Choroid plexus epithelial cell (primary cell): ENCODE data around the gene HHATL.
A peak's percentile ranks its signal among the peaks of the same experiment; 100 is the strongest.

Experiments used
- DNase-seq: peaks from one replicate; pipeline ENCODE4 v3.0.0-alpha.2; 2010; ENCODE audit warnings: low read depth
- H3K4me3 ChIP-seq: 2 replicates; pipeline ENCODE4 v1.5.1; 2011; ENCODE audit warnings: low read depth, mild to moderate bottlenecking, control low read depth, low read length, moderate library complexity
- CTCF ChIP-seq: conservative IDR thresholded peaks from 2 replicates; pipeline ENCODE4 v1.5.1; 2011; ENCODE audit warnings: low read depth, mild to moderate bottlenecking, control low read depth, inconsistent platforms, low read length, moderate library complexity

HHATL gene

GRCh38 chr3:42701371-42702065 lies 1.1 kb downstream of the HHATL start:
- H3K4me3 ChIP-seq, result no peak overlapping the region
- peak; percentile 10 for TF ChIP-seq CTCF
- peak; percentile 23 for DNase-seq

GRCh38 chr3:42700366-42701288 lies 2.0 kb downstream of the HHATL start:
- TF ChIP-seq CTCF, result no peak
- H3K4me3 ChIP-seq, result no peak overlapping the region
- no peak for DNase-seq

DNA sequence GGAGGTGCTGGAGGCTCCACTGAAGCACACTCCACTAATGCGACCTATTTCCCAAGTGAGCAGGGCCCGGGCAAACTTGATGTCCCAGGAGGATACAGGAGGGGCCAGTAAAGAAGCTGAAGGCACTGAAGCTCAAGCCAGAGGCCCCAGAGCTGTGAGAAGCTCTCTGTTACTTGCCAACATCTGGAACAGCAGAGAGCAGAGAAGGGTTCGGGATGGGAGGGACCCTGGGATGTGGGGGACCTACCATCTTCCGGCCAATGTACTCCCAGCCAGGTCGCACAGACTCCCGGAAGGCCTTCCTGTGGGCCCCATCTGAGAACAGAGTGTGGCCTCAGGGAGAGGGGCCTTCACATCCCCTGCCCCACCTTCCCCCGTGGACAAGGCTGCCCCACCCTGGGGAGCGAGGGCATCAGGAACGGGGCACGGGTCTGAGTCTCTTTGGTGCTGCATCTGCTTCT lies 3.1 kb downstream of the HHATL start:
- TF ChIP-seq CTCF, result no peak
- DNase-seq, result no peak
- H3K4me3 ChIP-seq, result no peak overlapping the region

DNA sequence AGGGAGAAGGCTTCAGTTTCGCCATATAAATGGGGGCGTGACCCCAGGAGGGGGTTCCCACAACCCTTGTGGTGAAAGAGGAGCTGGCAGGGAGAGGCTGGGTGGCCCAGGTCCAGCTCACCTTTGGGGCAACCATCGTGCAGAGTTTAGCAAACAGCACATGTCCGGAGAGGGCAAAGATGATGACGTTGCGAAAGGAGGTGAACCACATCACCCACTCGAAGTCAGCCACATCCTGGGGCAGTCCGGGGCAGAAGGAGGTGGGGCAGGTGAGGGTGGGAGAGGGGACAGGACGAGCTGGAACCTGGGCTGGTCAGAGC lies 3.7 kb downstream of the HHATL start:
- no peak for DNase-seq
- TF ChIP-seq CTCF, result no peak
- no peak overlapping the region for H3K4me3 ChIP-seq

DNA sequence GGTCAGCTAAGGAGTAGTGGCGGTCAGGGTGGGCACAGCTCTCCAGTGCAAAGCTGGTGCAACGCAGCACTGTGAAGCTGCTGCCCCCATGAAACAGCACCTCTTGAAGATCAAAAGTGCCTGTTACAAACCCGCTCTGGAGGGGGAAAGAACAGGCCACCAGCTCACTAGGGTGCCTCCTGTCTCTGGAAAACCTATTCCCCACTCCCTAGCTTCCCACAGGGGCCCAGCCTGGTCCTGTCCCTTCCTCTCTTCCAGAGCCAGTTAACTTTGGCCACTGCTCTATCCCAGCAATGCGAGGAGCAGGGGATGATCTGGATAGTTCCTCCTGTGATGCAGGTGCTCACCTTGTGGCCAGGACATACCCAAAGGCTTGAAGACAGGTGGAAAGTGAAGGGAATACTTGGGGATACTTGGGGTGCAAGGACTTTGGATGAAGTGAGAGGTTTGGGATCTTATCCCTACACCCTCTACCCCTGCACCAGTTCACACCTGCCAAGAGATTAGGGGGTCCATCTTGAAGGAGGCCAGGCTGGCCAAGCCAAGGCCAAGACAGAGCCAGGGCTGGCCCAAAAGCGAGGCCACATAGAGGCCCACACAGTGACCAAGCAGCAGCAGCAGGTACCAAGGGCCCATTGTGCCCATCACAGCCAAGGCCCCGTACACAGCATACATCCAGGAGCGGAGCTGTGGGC lies 4.2 kb downstream of the HHATL start:
- no peak for TF ChIP-seq CTCF
- H3K4me3 ChIP-seq, result no peak overlapping the region
- DNase-seq, result no peak

GRCh38 chr3:42697289-42698051 lies 5.1 kb downstream of the HHATL start:
- no peak for DNase-seq
- TF ChIP-seq CTCF, result no peak
- no peak overlapping the region for H3K4me3 ChIP-seq
